Thoracic aorta (tissue), 2 donors: ENCODE results near the gene BSDC1. TPM values are rescaled to one million over a fixed set of nuclear protein-coding genes. Genes with fewer than 3 reads are reported as not detected.
A peak's percentile ranks its signal among the peaks of the same experiment; 100 is the strongest.

Experiments used
- ATAC-seq: fragments of 150-250 bp; one replicate; pipeline ENCODE4 v1.8.0; 2017; ENCODE audit warnings: low read depth; ENCODE audit not compliant: insufficient number of reproducible peaks, low FRiP score
- DNase-seq: peaks from one replicate; pipeline ENCODE4 v3.0.0-alpha.2; 2020; ENCODE audit warnings: low spot score
- H3K27ac ChIP-seq, 2 donors: fragments of 200-600 bp; sonication (generic); 1 replicate in 1 of 2; 2 replicates in 1 of 2; pipeline ENCODE4 v1.5.1; 2016; ENCODE audit warnings: mild to moderate bottlenecking in 2 of 2, moderate library complexity in 2 of 2
- H3K27me3 ChIP-seq: fragments of 200-600 bp; sonication (generic); replicated peaks from 2 replicates; pipeline ENCODE4 v1.6.0; 2016; ENCODE audit warnings: mild to moderate bottlenecking; ENCODE audit not compliant: insufficient read depth
- H3K36me3 ChIP-seq: fragments of 200-600 bp; sonication (generic); one replicate; pipeline ENCODE4 v1.5.1; 2016
- H3K4me1 ChIP-seq, 2 donors: fragments of 200-600 bp; sonication (generic); 1 replicate in 1 of 2; 2 replicates in 1 of 2; pipeline versions ENCODE4 v1.5.1 to v1.6.0; 2016; ENCODE audit warnings: low read depth in 2 of 2, mild to moderate bottlenecking in 1 of 2; ENCODE audit not compliant: control insufficient read depth in 1 of 2
- H3K4me3 ChIP-seq: fragments of 200-600 bp; sonication (generic); 2 replicates; pipeline ENCODE4 v1.5.1; 2016; ENCODE audit warnings: mild to moderate bottlenecking
- H3K9me3 ChIP-seq: fragments of 200-600 bp; sonication (generic); 2 replicates; pipeline ENCODE4 v1.5.1; 2016
- total RNA-seq, 2 donors: library from RNA; depleted of rRNA; stranded (reverse); fragments of >200 nt; gene quantifications; one replicate each; pipeline versions ENCODE4 v1.1.0 to v1.2.3, GENCODE V29; 2016
- TF ChIP-seq, protein P1 (sequence below): fragments of 200-600 bp; sonication (generic); IDR thresholded peaks from one replicate; pipeline ENCODE4 v1.5.1; 2019; ENCODE audit warnings: antibody characterized with exemption

The BSDC1 gene
- total RNA-seq, 2 donors from 2014 or later: 70.8 to 84.9 TPM

DNA sequence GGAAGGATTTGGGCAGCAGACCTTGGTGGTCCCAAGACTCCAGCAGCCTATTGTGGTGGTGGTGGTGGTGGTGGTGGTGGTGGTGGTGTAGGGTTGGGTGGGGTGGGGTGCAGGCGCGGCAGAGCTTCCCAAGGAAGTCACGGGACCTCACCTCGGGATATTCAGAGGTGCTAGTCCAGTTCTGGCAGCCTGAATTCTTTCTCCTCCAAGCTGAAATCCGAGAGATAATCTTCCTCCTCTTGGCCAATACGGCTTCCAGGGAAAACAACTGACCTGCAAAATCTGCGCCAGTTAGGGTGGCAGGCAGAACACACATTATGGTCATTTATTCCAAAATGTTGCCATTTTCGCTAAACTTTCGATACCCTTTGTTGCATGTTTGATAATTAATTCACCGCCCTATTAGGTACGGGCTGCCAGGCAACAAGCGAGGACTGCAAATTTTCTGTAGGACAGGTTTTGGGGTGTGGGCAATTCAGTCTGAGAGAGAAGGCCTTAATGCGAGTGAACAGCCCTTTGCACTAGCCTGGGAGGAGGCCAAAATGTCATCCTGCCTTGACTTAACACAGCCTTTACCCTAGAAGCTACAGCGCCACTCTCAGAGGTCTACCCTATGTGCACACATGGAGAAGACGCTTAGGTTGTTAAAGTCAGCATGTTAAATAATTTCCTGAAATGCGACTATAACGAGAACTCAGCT lies 33.2 kb upstream of the BSDC1 start:
- DNase-seq (no peak), ATAC-seq (no peak)
- Histone ChIP-seq H3K9me3 (no peaks in the 10 kb centered on the region), H3K4me1 (peaks cover 6 to 8% of the 10 kb centered on the region in 2 donors), H3K4me3 (no peak overlapping the region), H3K27ac (no peak overlapping the region), H3K27me3 (no peaks in the 10 kb centered on the region), H3K36me3 (no peaks in the 10 kb centered on the region)
- TF ChIP-seq, protein P1, sequence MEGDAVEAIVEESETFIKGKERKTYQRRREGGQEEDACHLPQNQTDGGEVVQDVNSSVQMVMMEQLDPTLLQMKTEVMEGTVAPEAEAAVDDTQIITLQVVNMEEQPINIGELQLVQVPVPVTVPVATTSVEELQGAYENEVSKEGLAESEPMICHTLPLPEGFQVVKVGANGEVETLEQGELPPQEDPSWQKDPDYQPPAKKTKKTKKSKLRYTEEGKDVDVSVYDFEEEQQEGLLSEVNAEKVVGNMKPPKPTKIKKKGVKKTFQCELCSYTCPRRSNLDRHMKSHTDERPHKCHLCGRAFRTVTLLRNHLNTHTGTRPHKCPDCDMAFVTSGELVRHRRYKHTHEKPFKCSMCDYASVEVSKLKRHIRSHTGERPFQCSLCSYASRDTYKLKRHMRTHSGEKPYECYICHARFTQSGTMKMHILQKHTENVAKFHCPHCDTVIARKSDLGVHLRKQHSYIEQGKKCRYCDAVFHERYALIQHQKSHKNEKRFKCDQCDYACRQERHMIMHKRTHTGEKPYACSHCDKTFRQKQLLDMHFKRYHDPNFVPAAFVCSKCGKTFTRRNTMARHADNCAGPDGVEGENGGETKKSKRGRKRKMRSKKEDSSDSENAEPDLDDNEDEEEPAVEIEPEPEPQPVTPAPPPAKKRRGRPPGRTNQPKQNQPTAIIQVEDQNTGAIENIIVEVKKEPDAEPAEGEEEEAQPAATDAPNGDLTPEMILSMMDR: no peak

DNA sequence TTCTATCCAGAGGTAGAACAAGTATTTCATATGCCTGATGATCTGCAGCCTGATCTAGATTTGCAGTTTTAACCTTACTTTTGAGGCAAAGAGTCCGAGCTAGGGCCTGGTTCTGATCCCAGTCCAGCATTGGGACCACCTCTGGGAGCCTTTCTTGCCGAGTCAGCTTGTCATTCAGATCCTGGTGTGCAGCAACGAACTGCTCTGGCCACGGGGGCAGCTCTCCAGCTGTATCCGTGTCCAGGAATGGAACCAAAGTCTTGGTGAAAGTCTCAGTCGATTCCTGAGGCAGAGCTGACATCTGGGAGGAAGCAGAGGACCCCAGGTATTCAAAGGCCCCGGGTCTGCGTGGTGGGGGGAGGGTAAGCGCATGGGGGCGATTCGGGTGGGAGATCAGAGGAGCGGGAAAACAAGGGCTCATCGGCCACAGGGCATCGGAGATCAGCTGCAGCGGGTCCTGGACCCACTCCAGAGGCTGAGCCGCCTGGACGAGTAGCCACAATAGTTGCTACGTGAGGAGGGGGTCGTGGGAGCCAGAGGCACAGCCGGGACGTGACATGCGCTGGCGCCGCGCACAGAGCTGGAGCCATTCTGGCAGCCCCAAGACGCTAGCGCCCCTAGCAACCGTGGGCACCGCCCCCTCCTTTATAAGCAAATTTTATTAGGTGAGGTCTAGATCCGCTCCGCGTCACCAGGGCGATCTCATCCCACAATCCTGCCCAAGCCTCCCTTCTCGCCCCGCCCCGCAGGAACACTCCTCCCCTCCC lies 32.4 kb upstream of the BSDC1 start:
- ATAC-seq: no peak
- Histone ChIP-seq H3K36me3 (no peaks in the 10 kb centered on the region), H3K27ac (no peak overlapping the region), H3K27me3 (no peaks in the 10 kb centered on the region), H3K9me3 (no peaks in the 10 kb centered on the region), H3K4me3 (peak overlapping the region; percentile 44), H3K4me1 (peaks cover 6 to 8% of the 10 kb centered on the region in 2 donors)
- no peak for DNase-seq
- TF ChIP-seq, protein P1: no peak

DNA sequence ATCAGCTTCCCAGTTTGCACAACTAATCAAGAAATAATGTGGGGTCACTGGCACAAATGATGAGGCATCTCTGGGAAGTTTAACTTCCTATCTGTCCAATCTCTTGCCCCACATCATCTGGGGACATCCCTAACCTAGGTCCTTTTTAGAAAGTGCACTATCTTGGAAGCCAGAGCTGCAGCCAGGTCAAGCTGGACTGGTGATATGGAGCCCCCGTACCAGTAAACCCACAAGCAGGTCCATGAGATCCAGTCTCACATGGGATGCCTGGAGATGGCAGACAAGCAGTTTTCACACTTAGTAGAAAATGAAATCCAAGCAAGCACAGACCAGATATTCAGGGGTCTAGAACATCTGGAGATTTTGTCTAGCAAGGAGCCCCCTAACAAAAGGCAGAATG lies 27.5 kb upstream of the BSDC1 start:
- Histone ChIP-seq H3K27me3 (no peaks in the 10 kb centered on the region), H3K36me3 (no peaks in the 10 kb centered on the region), H3K4me3 (no peak overlapping the region), H3K9me3 (no peaks in the 10 kb centered on the region), H3K27ac (no peak overlapping the region), H3K4me1 (peaks cover 5% of the 10 kb centered on the region in 2 donors)
- TF ChIP-seq, protein P1: no peak
- DNase-seq (no peak), ATAC-seq (no peak)

DNA sequence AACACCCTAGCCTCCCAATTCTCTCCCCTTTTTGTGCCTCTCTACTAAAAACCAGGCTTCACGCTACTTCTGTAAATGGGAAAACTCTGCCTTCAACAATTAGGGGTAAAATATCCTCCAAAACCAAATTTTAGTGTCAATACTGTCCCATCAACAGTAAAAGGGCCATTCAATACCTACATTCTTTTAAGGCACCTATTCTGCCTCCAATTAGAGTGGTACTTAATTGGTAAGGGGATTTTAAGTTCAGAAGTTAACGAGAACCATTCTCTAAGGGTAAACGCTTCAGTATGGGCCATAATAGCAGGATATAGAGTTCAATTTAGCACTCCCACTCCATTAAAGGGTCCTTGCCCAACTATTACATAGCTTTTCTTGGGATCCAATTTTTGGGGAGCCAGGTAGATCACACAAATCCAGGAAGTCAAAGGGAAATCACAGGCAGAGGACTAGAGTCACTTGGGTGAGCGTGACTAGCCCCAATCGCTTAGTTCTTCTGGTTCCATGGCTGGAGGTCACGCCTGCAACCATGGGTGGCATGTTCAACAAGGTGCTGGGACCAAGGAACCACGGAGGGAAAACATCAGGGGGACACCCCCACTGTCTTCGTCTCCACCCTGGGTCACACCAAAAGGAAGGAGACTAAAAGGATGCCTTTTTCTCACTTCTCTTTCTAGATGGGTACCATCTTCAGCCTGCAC lies 20.1 kb upstream of the BSDC1 start:
- Histone ChIP-seq H3K36me3 (no peaks in the 10 kb centered on the region), H3K9me3 (no peaks in the 10 kb centered on the region), H3K4me3 (no peak overlapping the region), H3K4me1 (no peaks in the 10 kb centered on the region), H3K27ac (no peak overlapping the region), H3K27me3 (no peaks in the 10 kb centered on the region)
- DNase-seq (no peak), ATAC-seq (no peak)
- TF ChIP-seq, protein P1: no peak
